Measurements from ENCODE around the gene WBP1. TPM values are rescaled to one million over a fixed set of nuclear protein-coding genes. Genes with fewer than 3 reads are reported as not detected.
A peak's percentile ranks its signal among the peaks of the same experiment; 100 is the strongest.

WBP1 gene
- total RNA-seq, 1 experiment from 2014 or later: 64.4 TPM

GRCh38 chr2:74499267-74499939 lies 41.2 kb downstream of the WBP1 start, which contains the start of gene LBX2:
Gene LBX2 (minus strand): TSS chr2:74499603. CDS start chr2:74499537, 66 bp downstream.
- H3K36me3 ChIP-seq (ENCODE audit: low read depth, low read length): no peaks in the 10 kb centered on the region
- peak within 1 kb of the TSS; percentile 67 for H3K4me3 ChIP-seq (ENCODE audit: low read length)
- H3K79me2 ChIP-seq (ENCODE audit: low read length): no peaks in the 10 kb centered on the region
- H3K4me2 ChIP-seq (ENCODE audit: low read length): peak within 1 kb of the TSS; percentile 94
- H3K27me3 ChIP-seq (ENCODE audit: low read length): no peaks in the 10 kb centered on the region
- ChIA-PET POLR2A (ENCODE audit: unreplicated experiment) (no interaction called here), CTCF (no interaction called here)
- no peaks in the 10 kb centered on the region for H3F3A ChIP-seq (ENCODE audit: low read length, unreplicated experiment)
- H2AFZ ChIP-seq (ENCODE audit: low read length): peak within 1 kb of the TSS; percentile 87
- H3K9ac ChIP-seq (ENCODE audit: low read length): peak within 1 kb of the TSS; percentile 19; the same call in 1 of the 2 replicates
- no peaks in the 10 kb centered on the region for H4K20me1 ChIP-seq (ENCODE audit: low read length)
- DNase-seq (no peak), ATAC-seq (no peak)
- no peak for TF ChIP-seq CTCF (conservative IDR thresholded peaks at IDR 0.05; ENCODE audit: low read depth, low read length)
- no peak for TF ChIP-seq EZH2phosphoT487 (IDR thresholded peaks at IDR 0.05; ENCODE audit: borderline replicate concordance, low read length)
- no peak for TF ChIP-seq EZH2 (IDR thresholded peaks at IDR 0.05; ENCODE audit: low read length, unreplicated experiment)
- H3K27ac ChIP-seq (ENCODE audit: low read length): no peak within 1 kb of the TSS
- BruUV-seq (replicated peaks): no TSS peak
- no peaks in the 10 kb centered on the region for H3K9me3 ChIP-seq (ENCODE audit: low read length)
- H3K9me2 ChIP-seq (replicated peaks; ENCODE audit: low read length): no peaks in the 10 kb centered on the region
- peaks cover 19% of the 10 kb centered on the region for H3K4me1 ChIP-seq (ENCODE audit: insufficient read depth, low read length)
- intact Hi-C loops (cut with micrococcal nuclease): no loop called here

- Histone ChIP-seq H3K79me2 (ENCODE audit: low read length) (no peaks in the 10 kb centered on the region), H2AFZ (ENCODE audit: low read length) (no peak overlapping the region), H3K4me3 (ENCODE audit: low read length) (no peak overlapping the region), H3K36me3 (ENCODE audit: low read depth, low read length) (peaks cover 3% of the 10 kb centered on the region; the same call in 1 of the 2 replicates), H3K9me2 (replicated peaks; ENCODE audit: low read length) (no peaks in the 10 kb centered on the region), H3K4me2 (ENCODE audit: low read length) (no peak overlapping the region), H4K20me1 (ENCODE audit: low read length) (no peaks in the 10 kb centered on the region), H3K9ac (ENCODE audit: low read length) (no peak overlapping the region), H3K27me3 (ENCODE audit: low read length) (no peaks in the 10 kb centered on the region), H3K9me3 (ENCODE audit: low read length) (no peaks in the 10 kb centered on the region), H3F3A (ENCODE audit: low read length, unreplicated experiment) (no peaks in the 10 kb centered on the region), H3K27ac (ENCODE audit: low read length) (no peak overlapping the region), H3K4me1 (ENCODE audit: insufficient read depth, low read length) (peaks cover 19% of the 10 kb centered on the region)
- no peak for ATAC-seq
- no peak for DNase-seq
- TF ChIP-seq EZH2 (IDR thresholded peaks at IDR 0.05; ENCODE audit: low read length, unreplicated experiment): no peak
- no peak for TF ChIP-seq CTCF (conservative IDR thresholded peaks at IDR 0.05; ENCODE audit: low read depth, low read length)
- intact Hi-C loops (cut with micrococcal nuclease): no loop called here
- POLR2A ChIA-PET (ENCODE audit: unreplicated experiment): no interaction called here
- CTCF ChIA-PET: no interaction called here
- BruUV-seq (replicated peaks): no TSS peak
Observed at GRCh38 chr2:74499940-74500577, 41.8 kb downstream of the WBP1 start.

GRCh38 chr2:74500578-74500946 lies 42.3 kb downstream of the WBP1 start:
- Histone ChIP-seq H3K79me2 (ENCODE audit: low read length) (peaks cover 5% of the 10 kb centered on the region), H3K4me3 (ENCODE audit: low read length) (no peak overlapping the region), H3K4me2 (ENCODE audit: low read length) (no peak overlapping the region), H3K36me3 (ENCODE audit: low read depth, low read length) (peaks cover 7% of the 10 kb centered on the region), H3K4me1 (ENCODE audit: insufficient read depth, low read length) (peaks cover 23% of the 10 kb centered on the region), H3K27ac (ENCODE audit: low read length) (no peak overlapping the region), H3K9me2 (replicated peaks; ENCODE audit: low read length) (no peaks in the 10 kb centered on the region), H2AFZ (ENCODE audit: low read length) (no peak overlapping the region), H3K9ac (ENCODE audit: low read length) (no peak overlapping the region), H4K20me1 (ENCODE audit: low read length) (no peaks in the 10 kb centered on the region), H3F3A (ENCODE audit: low read length, unreplicated experiment) (no peaks in the 10 kb centered on the region), H3K27me3 (ENCODE audit: low read length) (no peaks in the 10 kb centered on the region), H3K9me3 (ENCODE audit: low read length) (no peaks in the 10 kb centered on the region)
- CTCF ChIA-PET: no interaction called here
- intact Hi-C loops (cut with micrococcal nuclease): no loop called here
- TF ChIP-seq CTCF (conservative IDR thresholded peaks at IDR 0.05; ENCODE audit: low read depth, low read length): no peak
- TF ChIP-seq EZH2 (IDR thresholded peaks at IDR 0.05; ENCODE audit: low read length, unreplicated experiment): no peak
- TF ChIP-seq EZH2phosphoT487 (IDR thresholded peaks at IDR 0.05; ENCODE audit: borderline replicate concordance, low read length): no peak
- BruUV-seq (replicated peaks): no TSS peak
- DNase-seq: no peak
- POLR2A ChIA-PET (ENCODE audit: unreplicated experiment): no interaction called here
- ATAC-seq: no peak

All from PC-3 (cell line).